GM18873 (cell line): ENCODE measurements around the gene ZSWIM2.
"Not testable (repeated sequence)": the region's sequence is repeated elsewhere in the genome, so short reads cannot be mapped to it uniquely, and the experiment has no call there.

Experiments
- ATAC-seq: cut with Tn5 transposase; IDR thresholded peaks from one replicate; pipeline ENCODE4 v1.9.1; 2021; ENCODE audit warnings: mild to moderate bottlenecking, moderate library complexity, moderate number of reproducible peaks; ENCODE audit not compliant: unreplicated experiment, low FRiP score

The ZSWIM2 gene

DNA sequence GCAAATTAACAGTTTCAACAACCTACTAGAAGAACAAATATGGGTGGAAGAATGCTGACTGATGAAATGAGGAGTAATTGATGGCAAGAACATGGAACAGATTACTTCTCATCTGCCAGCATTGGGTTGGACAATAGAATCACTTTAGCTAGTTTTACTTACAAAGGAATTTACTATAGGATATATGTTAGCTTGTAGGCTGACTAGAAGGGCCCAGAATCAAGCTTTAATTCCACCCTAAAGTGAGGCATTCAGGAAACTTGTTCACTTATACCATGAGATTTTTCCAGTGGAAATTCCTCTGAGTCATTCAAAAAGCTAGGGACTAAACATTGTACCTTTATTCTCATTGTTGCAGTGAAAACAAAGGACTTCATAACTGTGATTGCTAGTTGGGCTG, 5.0 kb upstream of the ZSWIM2 start:
- ATAC-seq: no peak

DNA sequence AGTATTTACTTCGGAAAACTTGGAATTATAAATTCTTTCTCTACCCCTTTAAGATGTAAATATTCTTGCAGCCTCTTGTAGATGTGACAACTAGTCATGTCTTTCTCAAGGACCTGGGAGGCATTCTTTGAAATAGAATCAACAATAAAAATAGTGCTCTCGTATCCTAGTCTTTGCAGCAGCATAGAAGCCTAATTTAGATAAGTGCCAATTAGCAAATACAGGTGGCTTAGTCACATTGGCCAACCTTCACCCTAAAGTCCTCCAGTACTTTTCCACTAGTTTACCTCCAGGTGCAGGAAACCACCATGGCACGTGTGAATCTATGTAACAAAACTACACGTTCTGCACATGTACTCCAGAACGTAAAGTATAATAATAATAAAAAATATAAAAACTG, 3.5 kb upstream of the ZSWIM2 start:
- ATAC-seq: no peak

DNA sequence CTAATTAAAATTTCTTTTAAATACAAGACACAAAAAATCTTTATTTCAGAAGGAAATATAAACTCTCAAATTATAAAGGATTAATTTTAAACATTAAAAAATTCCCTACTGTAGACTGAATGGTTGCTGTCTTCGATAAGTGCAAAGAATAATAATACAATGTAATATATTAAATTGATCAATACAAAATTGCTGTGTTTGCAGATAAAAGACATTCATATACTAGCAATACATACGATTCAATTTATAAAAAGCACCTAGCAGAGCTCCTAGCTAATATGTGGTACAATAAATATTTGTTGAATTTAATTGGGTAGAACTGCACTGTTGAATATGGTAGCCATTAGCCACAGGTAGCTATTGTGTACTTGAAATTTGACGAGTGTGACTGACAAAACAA, 6.6 kb downstream of the ZSWIM2 start:
- no peak for ATAC-seq

DNA sequence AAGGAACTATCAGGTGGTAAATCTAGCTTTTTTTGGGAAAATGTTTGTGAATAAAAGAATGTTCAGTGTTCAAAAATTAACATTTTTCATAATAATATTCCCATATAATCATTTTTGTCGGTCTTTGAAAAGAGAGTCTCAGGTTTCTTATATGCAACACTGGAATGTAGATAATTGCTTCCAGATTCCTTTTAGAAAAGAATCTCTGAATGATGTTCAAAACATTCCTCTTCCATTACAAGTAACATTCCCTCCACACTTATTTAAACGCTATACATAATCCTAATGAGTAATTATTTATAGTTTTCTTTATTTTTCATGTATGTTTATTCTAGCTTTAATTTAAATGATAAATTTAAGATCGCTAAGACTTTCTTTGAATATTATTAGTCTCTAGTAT, 7.0 kb downstream of the ZSWIM2 start:
- no peak for ATAC-seq

DNA sequence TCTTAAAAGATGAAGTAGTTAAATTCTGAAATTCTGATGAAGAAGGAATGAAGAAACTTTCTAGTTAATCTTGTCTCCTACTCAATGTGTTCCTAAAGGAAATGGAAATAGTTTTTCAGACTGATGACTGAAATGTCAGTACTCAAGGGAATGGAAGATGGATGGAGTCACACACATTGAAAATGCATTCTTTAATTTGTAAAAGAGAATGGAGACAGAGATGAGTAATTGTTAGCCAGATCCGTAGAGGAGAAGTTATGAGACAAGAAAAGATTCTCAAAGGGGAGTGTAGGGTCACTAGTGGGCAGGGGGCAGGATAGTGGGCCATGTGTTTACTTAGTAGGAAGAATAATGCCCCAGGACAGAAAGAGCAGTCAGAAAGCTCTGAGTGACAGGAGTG, 13.3 kb downstream of the ZSWIM2 start:
- ATAC-seq: no peak

DNA sequence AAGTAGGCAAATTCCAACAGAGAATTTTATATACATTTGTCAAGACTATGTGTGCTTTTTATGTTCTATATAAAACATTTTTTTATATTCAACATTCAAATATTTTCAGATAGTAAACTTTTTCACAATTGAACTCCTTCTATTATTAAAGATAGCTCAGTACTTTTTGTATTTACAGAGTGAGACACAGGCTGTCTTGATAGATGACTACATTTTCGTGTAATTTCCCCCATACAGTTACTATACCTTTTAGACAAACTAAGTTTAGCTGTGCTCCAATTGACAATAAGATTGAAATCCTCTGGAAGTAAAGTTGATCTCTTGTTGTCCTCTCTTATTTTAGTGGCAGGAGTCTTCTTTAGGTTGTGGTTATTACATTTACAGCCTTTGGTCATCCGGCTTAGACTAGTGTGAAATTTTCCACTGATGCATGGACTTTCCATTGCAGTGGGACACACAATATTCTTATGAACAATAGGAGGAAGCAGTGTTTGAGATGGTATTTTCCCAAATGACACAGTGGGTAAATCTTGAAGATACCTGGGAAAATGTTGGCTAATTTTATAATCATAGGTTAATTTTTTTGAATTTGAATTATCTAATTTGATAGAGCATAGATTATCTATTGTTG, 21.0 kb downstream of the ZSWIM2 start:
- no peak for ATAC-seq

DNA sequence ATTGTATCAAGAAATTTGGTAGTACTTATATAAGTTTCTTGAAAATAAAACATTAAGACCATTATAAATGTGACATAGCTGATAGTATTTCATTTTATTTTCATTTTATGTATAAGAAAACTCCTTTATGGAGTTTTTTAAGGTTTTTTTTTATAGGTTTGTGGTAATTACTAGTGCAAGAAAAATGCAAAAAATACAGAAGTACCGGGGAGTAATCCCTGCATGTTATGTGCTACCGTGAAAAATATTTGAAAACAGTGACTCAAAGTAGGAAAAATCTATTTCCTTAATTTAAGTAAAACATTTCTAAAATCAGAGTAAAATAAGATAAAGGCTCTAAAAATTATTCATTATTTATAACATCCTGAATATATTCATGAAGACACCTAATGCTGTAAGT, 21.6 kb downstream of the ZSWIM2 start:
- no peak for ATAC-seq

DNA sequence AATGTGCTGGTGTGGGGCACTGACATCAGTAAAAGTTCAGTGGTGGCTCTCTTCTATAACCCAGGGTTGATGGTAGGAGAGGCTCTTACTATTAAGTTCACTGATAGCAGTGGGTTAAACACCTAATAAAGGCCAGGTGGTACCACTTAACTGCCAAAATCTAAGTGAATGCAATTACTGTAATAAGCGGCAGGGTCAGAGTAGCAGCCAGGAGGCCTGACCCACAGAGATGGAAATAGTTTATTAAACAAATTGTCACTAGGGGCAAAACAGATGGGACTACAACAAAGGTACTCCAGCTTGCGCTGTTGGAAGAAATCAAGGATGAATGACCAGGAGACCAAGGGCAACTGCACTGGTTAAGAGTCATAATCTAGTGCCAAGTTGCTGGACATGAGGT, 26.6 kb downstream of the ZSWIM2 start:
- ATAC-seq: no peak

DNA sequence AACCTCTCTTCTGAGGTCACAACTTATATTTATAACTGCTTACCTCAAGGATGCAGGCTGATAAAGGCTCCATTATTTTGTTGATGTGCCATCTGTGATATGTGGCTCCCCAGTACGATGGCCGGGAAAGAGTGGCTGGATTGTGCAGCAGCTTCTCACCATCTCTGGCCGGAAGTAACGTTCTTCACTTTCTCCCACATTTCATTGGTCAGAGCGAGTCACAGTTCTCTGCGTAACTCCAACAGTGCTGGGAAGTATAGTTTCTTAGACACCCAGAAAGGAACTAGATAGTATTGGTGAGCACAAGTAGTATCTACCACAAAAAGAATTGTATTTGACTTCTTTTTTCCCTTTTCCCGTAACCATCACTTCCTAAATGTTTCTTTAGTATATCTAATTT, 28.7 kb downstream of the ZSWIM2 start:
- no peak for ATAC-seq

DNA sequence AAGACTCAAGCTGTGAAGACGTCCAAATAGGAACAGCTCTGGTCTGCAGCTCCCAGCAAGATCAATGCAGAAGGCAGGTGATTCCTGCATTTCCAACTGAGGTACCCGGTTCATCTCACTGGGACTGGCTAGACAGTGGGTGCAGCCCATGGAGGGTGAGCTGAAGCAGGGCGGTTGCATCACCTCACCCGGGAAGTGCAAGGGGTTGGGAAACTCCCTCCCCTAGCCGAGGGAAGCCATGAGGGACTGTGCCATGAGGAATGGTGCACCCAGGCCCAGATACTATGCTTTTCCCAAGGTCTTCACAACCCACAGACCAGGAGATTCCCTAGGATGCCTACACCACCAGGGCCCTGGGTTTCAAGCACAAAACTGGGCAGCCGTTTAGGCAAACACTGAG, 37.2 kb downstream of the ZSWIM2 start:
- not testable (repeated sequence) for ATAC-seq

DNA sequence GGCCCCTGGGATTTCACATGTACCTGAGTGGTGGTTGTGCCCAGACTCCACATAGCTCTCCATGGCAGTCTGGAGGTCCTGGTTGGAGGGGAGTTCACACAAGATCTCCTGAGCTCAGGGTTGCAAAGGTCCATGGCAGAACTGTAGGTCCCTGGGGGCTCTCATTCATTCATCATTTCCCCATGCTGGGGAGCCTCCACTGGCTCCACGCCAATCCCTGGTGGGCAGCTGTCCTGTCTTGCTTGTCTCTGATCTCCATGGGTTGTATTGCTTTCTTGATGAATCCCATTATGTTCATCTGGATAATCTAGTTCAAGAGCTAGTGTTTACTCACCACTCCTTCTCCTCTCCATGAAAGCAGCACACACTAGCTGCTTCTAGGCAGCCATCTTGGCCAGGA, 42.4 kb downstream of the ZSWIM2 start:
- ATAC-seq: no peak

DNA sequence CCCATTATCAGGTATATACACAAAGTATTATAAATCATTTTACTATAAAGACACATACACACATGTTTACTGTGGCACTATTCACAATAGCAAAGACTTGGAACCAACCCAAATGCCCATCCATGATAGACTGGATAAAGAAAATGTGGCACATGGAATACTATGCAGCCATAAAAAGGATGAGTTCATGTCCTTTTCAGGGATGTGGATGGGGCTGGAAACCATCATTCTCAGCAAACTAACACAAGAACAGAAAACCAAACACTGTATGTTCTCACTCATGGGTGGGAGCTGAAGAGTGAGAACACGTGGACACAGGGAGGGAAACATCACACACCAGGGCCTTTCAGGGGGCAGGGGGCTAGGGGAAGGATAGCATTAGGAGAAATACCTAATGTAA, 50.4 kb downstream of the ZSWIM2 start:
- ATAC-seq: not testable (repeated sequence)

DNA sequence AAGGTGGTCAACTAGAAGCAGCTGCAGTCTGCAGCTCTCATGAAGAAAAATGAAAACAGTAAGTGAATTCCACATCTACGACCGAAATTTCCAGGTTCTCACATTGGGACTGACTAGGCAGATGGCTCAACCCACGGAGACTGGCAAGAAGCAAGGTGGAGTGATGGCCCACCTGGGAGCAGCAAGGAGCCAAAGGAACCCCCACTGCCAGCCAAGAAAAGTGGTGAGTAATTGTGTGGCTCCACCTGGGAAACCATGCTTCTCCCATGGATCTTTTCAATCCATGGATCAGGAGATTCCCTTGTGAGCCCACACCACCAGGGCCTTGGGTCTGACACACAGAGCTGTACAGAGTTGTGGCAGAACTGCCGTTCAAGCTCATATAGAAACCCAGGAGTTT, 64.0 kb downstream of the ZSWIM2 start:
- ATAC-seq: no peak

DNA sequence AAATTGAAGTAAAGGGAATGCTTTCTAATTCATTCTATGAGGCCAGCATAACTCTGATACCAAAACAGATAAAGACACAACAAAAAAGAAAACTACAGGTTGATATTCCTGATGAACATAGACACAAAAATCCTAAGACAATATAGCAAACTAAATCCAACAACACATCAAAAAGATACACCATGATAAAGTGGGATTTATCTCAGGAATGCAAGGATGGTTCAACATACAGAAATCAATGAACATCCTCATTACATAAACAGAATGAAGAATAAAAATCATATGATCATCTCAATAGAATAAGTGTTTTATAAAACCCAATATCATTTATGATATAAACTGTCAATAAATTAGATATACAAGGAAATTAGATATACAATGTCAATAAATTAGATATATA, 65.7 kb downstream of the ZSWIM2 start:
- ATAC-seq: no peak

DNA sequence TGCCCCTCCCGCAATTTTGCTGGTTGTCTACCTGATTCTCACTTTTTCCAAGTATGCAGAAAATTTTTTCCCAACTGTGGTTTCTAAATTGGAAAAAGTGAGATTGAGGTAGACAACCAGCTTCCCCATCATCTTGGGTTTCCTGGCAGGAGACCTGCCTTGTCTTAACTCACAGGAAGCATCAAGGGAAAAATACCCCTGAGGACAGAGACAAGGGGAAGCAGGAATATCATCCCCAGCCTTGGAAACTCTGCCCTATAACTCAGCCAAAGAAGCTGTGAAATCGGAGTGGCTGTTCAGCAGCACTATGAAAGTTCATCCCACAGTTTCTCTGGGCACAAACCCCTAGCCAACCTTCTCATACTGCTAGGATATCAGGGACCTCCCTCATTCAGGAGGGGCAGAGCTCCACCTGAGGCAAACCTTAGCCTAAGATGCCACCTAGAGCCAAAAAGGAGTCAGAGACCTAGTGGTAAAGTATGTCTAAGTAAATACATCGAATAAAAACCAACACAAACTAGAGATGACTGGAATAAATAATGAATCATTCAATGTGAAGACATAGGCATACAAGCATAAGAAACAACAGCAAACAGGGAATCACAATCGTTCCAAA, 68.2 kb downstream of the ZSWIM2 start:
- ATAC-seq: no peak
